Trophoblast cell (in vitro differentiated cells and primary cell): ENCODE results near the gene IPO13.

Experiments
- DNase-seq, 2 donors: peaks; one replicate each; pipeline ENCODE4 v3.0.0-alpha.2; 2016
- H2AFZ ChIP-seq: 2 replicates; pipeline ENCODE4 v1.6.1; 2013; ENCODE audit warnings: low read length, moderate library complexity, mild to moderate bottlenecking; ENCODE audit not compliant: insufficient read depth, poor library complexity
- H2AK5ac ChIP-seq: 2 replicates; pipeline ENCODE4 v1.6.1; 2013; ENCODE audit warnings: mild to moderate bottlenecking, low read length
- H2BK120ac ChIP-seq: 2 replicates; pipeline ENCODE4 v1.6.1; 2013; ENCODE audit warnings: low read length, mild to moderate bottlenecking, moderate library complexity; ENCODE audit not compliant: insufficient read depth, poor library complexity
- H2BK12ac ChIP-seq: 2 replicates; pipeline ENCODE4 v1.6.1; 2013; ENCODE audit warnings: mild to moderate bottlenecking, low read length, moderate library complexity
- H2BK5ac ChIP-seq: 2 replicates; pipeline ENCODE4 v1.6.1; 2013; ENCODE audit warnings: low read length, low read depth, moderate library complexity, mild to moderate bottlenecking; ENCODE audit not compliant: poor library complexity
- H3K14ac ChIP-seq: 2 replicates; pipeline ENCODE4 v1.6.1; 2013; ENCODE audit warnings: mild to moderate bottlenecking, low read length
- H3K18ac ChIP-seq: 2 replicates; pipeline ENCODE4 v1.6.1; 2013; ENCODE audit warnings: mild to moderate bottlenecking, low read length
- H3K23ac ChIP-seq: 2 replicates; pipeline ENCODE4 v1.6.1; 2013; ENCODE audit warnings: low read length
- H3K27ac ChIP-seq: 2 replicates; pipeline ENCODE4 v1.5.1; 2013; ENCODE audit warnings: low read depth, mild to moderate bottlenecking, inconsistent platforms, low read length, moderate library complexity
- H3K27me3 ChIP-seq: 2 replicates; pipeline ENCODE4 v1.6.1; 2013; ENCODE audit warnings: inconsistent platforms, mild to moderate bottlenecking, low read length, moderate library complexity; ENCODE audit not compliant: insufficient read depth
- H3K36me3 ChIP-seq, 2 experiments: 1 replicate in 1 of 2; 2 replicates in 1 of 2; pipeline ENCODE4 v1.6.1; 2013; ENCODE audit warnings: low read length in 2 of 2, mild to moderate bottlenecking in 2 of 2, moderate library complexity in 1 of 2; ENCODE audit not compliant: insufficient read depth in 2 of 2, control insufficient read depth in 1 of 2
- H3K4ac ChIP-seq: 2 replicates; pipeline ENCODE4 v1.6.1; 2013; ENCODE audit warnings: low read depth, mild to moderate bottlenecking, low read length, moderate library complexity
- H3K4me1 ChIP-seq, 2 experiments: 1 replicate in 1 of 2; 2 replicates in 1 of 2; pipeline ENCODE4 v1.6.1; 2013; ENCODE audit warnings: low read length in 2 of 2, mild to moderate bottlenecking in 2 of 2, moderate library complexity in 1 of 2; ENCODE audit not compliant: insufficient read depth in 2 of 2, control insufficient read depth in 1 of 2
- H3K4me2 ChIP-seq: 2 replicates; pipeline ENCODE4 v1.6.1; 2013; ENCODE audit warnings: inconsistent platforms, mild to moderate bottlenecking, low read length, moderate library complexity
- H3K4me3 ChIP-seq: 2 replicates; pipeline ENCODE4 v1.5.1; 2013; ENCODE audit warnings: mild to moderate bottlenecking, low read depth, low read length, inconsistent platforms
- H3K79me1 ChIP-seq: one replicate; pipeline ENCODE4 v1.6.1; 2013; ENCODE audit warnings: low read length
- H3K79me2 ChIP-seq: 2 replicates; pipeline ENCODE4 v1.6.1; 2013; ENCODE audit warnings: low read length, mild to moderate bottlenecking; ENCODE audit not compliant: control insufficient read depth, insufficient read depth, poor library complexity
- H3K9ac ChIP-seq: 2 replicates; pipeline ENCODE4 v1.6.1; 2013; ENCODE audit warnings: mild to moderate bottlenecking, low read length
- H3K9me3 ChIP-seq: 2 replicates; pipeline ENCODE4 v1.6.1; 2013; ENCODE audit warnings: low read depth, mild to moderate bottlenecking, control low read depth, inconsistent platforms, low read length; ENCODE audit not compliant: insufficient read depth
- H4K12ac ChIP-seq: 2 replicates; pipeline ENCODE4 v1.6.1; 2013; ENCODE audit warnings: low read depth, mild to moderate bottlenecking, low read length, moderate library complexity
- H4K8ac ChIP-seq: 2 replicates; pipeline ENCODE4 v1.6.1; 2013; ENCODE audit warnings: low read depth, mild to moderate bottlenecking, low read length, moderate library complexity
- H4K91ac ChIP-seq: one replicate; pipeline ENCODE4 v1.6.1; 2013; ENCODE audit warnings: low read depth, mild to moderate bottlenecking, low read length, moderate library complexity
- WGBS: extraction: QIAGEN DNeasy Blood & Tissue Kit; methylation state at CpG from one replicate; pipeline ENCODE4 v1.1.7; 2013; ENCODE audit warnings: missing lambda C conversion rate; ENCODE audit not compliant: insufficient read length, insufficient coverage; ENCODE audit errors: extremely low coverage; 5-methylcytosine and 5-hydroxymethylcytosine counted together

IPO13 gene

GRCh38 chr1:44012941-44013609 lies 66.3 kb downstream of the IPO13 start:
- Histone ChIP-seq H4K8ac (no peak overlapping the region), H4K12ac (no peak overlapping the region)
- no peak for DNase-seq

DNA sequence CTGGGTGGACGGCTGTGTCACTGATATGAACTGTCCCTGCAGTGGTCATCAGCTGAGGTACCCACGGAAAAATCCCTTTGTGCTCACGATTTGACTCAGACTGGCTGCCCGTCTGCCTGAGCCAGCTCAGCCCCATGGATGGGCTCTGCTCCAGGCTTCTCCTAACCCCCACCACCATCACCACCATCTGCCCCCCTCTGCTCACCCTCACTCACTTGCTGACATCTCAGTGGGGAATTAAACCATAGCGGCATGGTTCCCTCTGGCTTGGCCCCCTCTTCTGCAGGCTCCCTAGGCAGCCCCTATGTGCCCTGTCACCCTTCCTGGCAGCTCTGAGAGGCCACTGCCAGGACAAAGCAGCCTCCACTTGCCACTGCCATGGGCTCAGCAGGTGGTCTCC lies 67.2 kb downstream of the IPO13 start:
- Histone ChIP-seq H3K4me1 (peaks cover 6 to 8% of the 10 kb centered on the region in 2 experiments), H3K4ac (no peak overlapping the region), H2AFZ (no peak overlapping the region), H3K27ac (no peak overlapping the region), H4K8ac (no peak overlapping the region), H2BK120ac (no peak overlapping the region), H3K23ac (no peak overlapping the region), H3K27me3 (no peaks in the 10 kb centered on the region), H3K9me3 (peaks cover 3% of the 10 kb centered on the region), H3K9ac (no peak overlapping the region), H2BK12ac (no peak overlapping the region), H3K4me3 (no peak overlapping the region), H4K91ac (no peak overlapping the region), H4K12ac (no peak overlapping the region), H3K18ac (no peak overlapping the region), H3K36me3 (no peaks in the 10 kb centered on the region), H3K79me2 (no peaks in the 10 kb centered on the region), H3K79me1 (no peaks in the 10 kb centered on the region), H3K4me2 (no peak overlapping the region), H2BK5ac (no peak overlapping the region), H3K14ac (no peak overlapping the region), H2AK5ac (no peak overlapping the region)
- DNase-seq = no peak
- WGBS = no CpG with 5 or more reads among the region's 5 CpGs

More at GRCh38 chr1:44012941-44013609, 66.3 kb downstream of the IPO13 start:
- Histone ChIP-seq H3K23ac (no peak overlapping the region), H2BK5ac (no peak overlapping the region), H2BK120ac (no peak overlapping the region), H3K9ac (no peak overlapping the region), H2AK5ac (no peak overlapping the region), H3K27ac (no peak overlapping the region), H3K4ac (no peak overlapping the region), H2BK12ac (no peak overlapping the region), H3K14ac (no peak overlapping the region), H4K91ac (no peak overlapping the region), H3K79me1 (no peaks in the 10 kb centered on the region), H3K4me1 (peaks cover 6 to 8% of the 10 kb centered on the region in 2 experiments), H3K36me3 (no peaks in the 10 kb centered on the region), H2AFZ (no peak overlapping the region), H3K4me2 (no peak overlapping the region), H3K9me3 (peaks cover 3% of the 10 kb centered on the region), H3K4me3 (no peak overlapping the region), H3K18ac (no peak overlapping the region), H3K27me3 (no peaks in the 10 kb centered on the region), H3K79me2 (no peaks in the 10 kb centered on the region)
- WGBS = no CpG with 5 or more reads among the region's 13 CpGs

DNA sequence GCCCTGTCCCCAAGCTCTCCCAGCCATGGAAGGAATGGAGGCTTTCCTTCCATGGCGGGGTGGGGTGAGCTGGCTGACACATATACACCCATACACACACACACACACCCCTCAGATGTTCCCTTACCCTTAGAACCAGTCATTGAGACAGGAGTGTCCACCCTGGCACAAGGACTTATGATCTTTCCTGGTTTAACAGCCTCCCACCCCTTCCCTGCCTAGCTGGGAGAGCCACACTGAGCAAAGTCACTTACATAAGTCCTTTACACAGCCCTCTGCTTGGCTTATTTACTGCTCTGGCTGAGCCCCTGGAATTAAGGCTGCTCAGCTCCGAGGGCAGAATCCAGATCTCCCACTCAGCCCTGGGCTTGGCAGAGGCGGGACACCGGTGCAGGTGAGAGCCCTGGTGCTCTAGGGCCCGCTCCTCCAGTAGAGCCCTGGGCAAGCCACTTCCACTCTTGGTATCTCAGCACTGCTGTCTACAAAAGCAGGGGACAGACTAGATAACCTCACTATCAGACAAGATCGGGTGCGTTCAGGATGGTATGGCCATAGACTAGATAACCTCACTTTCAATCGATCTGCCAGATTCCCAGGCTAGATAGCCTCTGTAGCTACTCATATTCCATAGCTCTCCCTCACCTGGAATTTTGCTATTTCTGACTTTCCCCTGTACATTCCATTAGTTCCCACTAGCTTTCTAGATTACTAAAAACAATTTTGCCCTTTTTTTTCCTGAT lies 67.8 kb downstream of the IPO13 start:
- DNase-seq = peak in 1 of 2 donors; percentile 3
- WGBS = no CpG with 5 or more reads among the region's 8 CpGs
- Histone ChIP-seq H2BK120ac (no peak overlapping the region), H2AK5ac (no peak overlapping the region), H2BK5ac (no peak overlapping the region), H3K18ac (no peak overlapping the region), H3K27me3 (no peaks in the 10 kb centered on the region), H3K79me2 (no peaks in the 10 kb centered on the region), H3K36me3 (no peaks in the 10 kb centered on the region), H4K91ac (no peak overlapping the region), H3K4ac (no peak overlapping the region), H4K12ac (no peak overlapping the region), H4K8ac (no peak overlapping the region), H3K4me1 (peaks cover 6 to 8% of the 10 kb centered on the region in 2 experiments), H3K4me2 (no peak overlapping the region), H3K9me3 (peaks cover 5% of the 10 kb centered on the region), H2AFZ (no peak overlapping the region), H3K23ac (no peak overlapping the region), H3K14ac (no peak overlapping the region), H3K4me3 (no peak overlapping the region), H3K79me1 (no peaks in the 10 kb centered on the region), H3K27ac (no peak overlapping the region), H3K9ac (no peak overlapping the region), H2BK12ac (no peak overlapping the region)

GRCh38 chr1:44015206-44015605 lies 68.5 kb downstream of the IPO13 start:
- Histone ChIP-seq H3K14ac (no peak overlapping the region), H3K23ac (no peak overlapping the region), H2BK12ac (no peak overlapping the region), H3K36me3 (no peaks in the 10 kb centered on the region), H3K4me2 (no peak overlapping the region), H3K4me1 (peaks cover 6 to 8% of the 10 kb centered on the region in 2 experiments), H2BK5ac (no peak overlapping the region), H3K4me3 (peak overlapping the region; percentile 48), H4K12ac (no peak overlapping the region), H2AK5ac (no peak overlapping the region), H2AFZ (no peak overlapping the region), H3K18ac (no peak overlapping the region), H3K27ac (no peak overlapping the region), H3K79me2 (no peaks in the 10 kb centered on the region), H3K27me3 (no peaks in the 10 kb centered on the region), H3K79me1 (no peaks in the 10 kb centered on the region), H2BK120ac (no peak overlapping the region), H4K91ac (no peak overlapping the region), H4K8ac (no peak overlapping the region), H3K9ac (no peak overlapping the region), H3K4ac (no peak overlapping the region), H3K9me3 (peaks cover 5% of the 10 kb centered on the region)
- DNase-seq = no peak
- no CpG with 5 or more reads among the region's 3 CpGs for WGBS
